GM18511 (cell line): Measurements from ENCODE around the gene GOLGA6C.
"Not testable (repeated sequence)": the region's sequence is repeated elsewhere in the genome, so short reads cannot be mapped to it uniquely, and the experiment has no call there.

Source experiments
- ATAC-seq: cut with Tn5 transposase; IDR thresholded peaks from one replicate; pipeline ENCODE4 v1.9.1; 2021; ENCODE audit warnings: mild to moderate bottlenecking, moderate library complexity; ENCODE audit not compliant: unreplicated experiment

The GOLGA6C gene

GRCh38 chr15:75252285-75252684 is 5.8 kb upstream of the GOLGA6C start:
- ATAC-seq: not testable (repeated sequence)

- not testable (repeated sequence) for ATAC-seq
These were observed 648 bp downstream of the GOLGA6C start for GRCh38 chr15:75258620-75259343.

GRCh38 chr15:75259873-75260272 is 1.7 kb downstream of the GOLGA6C start:
- ATAC-seq: not testable (repeated sequence)

- ATAC-seq: not testable (repeated sequence)
These were observed 15.7 kb downstream of the GOLGA6C start for GRCh38 chr15:75273751-75274359.

- ATAC-seq: peak; percentile 68
These were observed 16.5 kb downstream of the GOLGA6C start for GRCh38 chr15:75274509-75275107.

GRCh38 chr15:75275617-75276016 is 17.5 kb downstream of the GOLGA6C start:
- ATAC-seq: not testable (repeated sequence)

- not testable (repeated sequence) for ATAC-seq
These were observed 20.4 kb downstream of the GOLGA6C start for GRCh38 chr15:75278497-75278896.

- not testable (repeated sequence) for ATAC-seq
These were observed 24.4 kb downstream of the GOLGA6C start, which contains the start of gene GOLGA6D for GRCh38 chr15:75282572-75282971. Gene GOLGA6D, plus strand, starts transcription at chr15:75282835. Its CDS starts 41 bp downstream, at chr15:75282876.

GRCh38 chr15:75284152-75284551 is 26.0 kb downstream of the GOLGA6C start:
- not testable (repeated sequence) for ATAC-seq

- not testable (repeated sequence) for ATAC-seq
These were observed 35.5 kb downstream of the GOLGA6C start for GRCh38 chr15:75293660-75294059.

GRCh38 chr15:75298541-75299310 is 40.6 kb downstream of the GOLGA6C start:
- peak; percentile 63 for ATAC-seq

GRCh38 chr15:75299311-75299688 is 41.2 kb downstream of the GOLGA6C start:
- peak; percentile 68 for ATAC-seq

- not testable (repeated sequence) for ATAC-seq
These were observed 41.9 kb downstream of the GOLGA6C start for GRCh38 chr15:75300026-75300425.

- no peak for ATAC-seq
These were observed 44.2 kb downstream of the GOLGA6C start for GRCh38 chr15:75302318-75302717.

GRCh38 chr15:75302753-75303152 is 44.6 kb downstream of the GOLGA6C start:
- not testable (repeated sequence) for ATAC-seq

- ATAC-seq: no peak
These were observed 48.1 kb downstream of the GOLGA6C start for GRCh38 chr15:75306188-75306587.

GRCh38 chr15:75307778-75308390 is 49.8 kb downstream of the GOLGA6C start:
- ATAC-seq: no peak

GRCh38 chr15:75309711-75310110 is 51.6 kb downstream of the GOLGA6C start:
- no peak for ATAC-seq

GRCh38 chr15:75312548-75312947 is 54.4 kb downstream of the GOLGA6C start:
- ATAC-seq: not testable (repeated sequence)

- no peak for ATAC-seq
These were observed 55.1 kb downstream of the GOLGA6C start for GRCh38 chr15:75313116-75313845.
